Mammary epithelial cell (primary cell): ENCODE data around the gene STX1A.

Experiments
- CTCF ChIP-seq, 2 donors: IDR thresholded peaks in 1 of 2; conservative IDR thresholded peaks in 1 of 2; 2 replicates each; pipeline ENCODE4 v1.5.1; 2011 to 2012; ENCODE audit warnings: inconsistent platforms in 2 of 2, low read length in 2 of 2, mild to moderate bottlenecking in 2 of 2, control low read depth in 1 of 2, low read depth in 1 of 2; ENCODE audit not compliant: insufficient read depth in 1 of 2; ENCODE audit errors: extremely low read depth in 1 of 2
- EZH2 ChIP-seq: IDR thresholded peaks from 2 replicates; pipeline ENCODE4 v1.6.1; 2012; ENCODE audit warnings: low read length, inconsistent platforms, borderline replicate concordance

GRCh38 chr7:73696372-73696771, 23.1 kb downstream of the STX1A start:
- TF ChIP-seq EZH2: no peak
- TF ChIP-seq CTCF (conservative IDR thresholded peaks at IDR 0.05 in 1 of 2, IDR thresholded peaks at IDR 0.05 in 1 of 2; ENCODE audit: extremely low read depth in 1 of 2, insufficient read depth in 1 of 2, low read depth in 1 of 2, low read length in 2 of 2): no peak
